Measurements from ENCODE around the gene SAMD4A. TPM values are rescaled to one million over a fixed set of nuclear protein-coding genes. Genes with fewer than 3 reads are reported as not detected.

The SAMD4A gene
- total and polyA plus RNA-seq, 8 donors, result 2.5 to 67.4 (median 15.9) TPM

DNA sequence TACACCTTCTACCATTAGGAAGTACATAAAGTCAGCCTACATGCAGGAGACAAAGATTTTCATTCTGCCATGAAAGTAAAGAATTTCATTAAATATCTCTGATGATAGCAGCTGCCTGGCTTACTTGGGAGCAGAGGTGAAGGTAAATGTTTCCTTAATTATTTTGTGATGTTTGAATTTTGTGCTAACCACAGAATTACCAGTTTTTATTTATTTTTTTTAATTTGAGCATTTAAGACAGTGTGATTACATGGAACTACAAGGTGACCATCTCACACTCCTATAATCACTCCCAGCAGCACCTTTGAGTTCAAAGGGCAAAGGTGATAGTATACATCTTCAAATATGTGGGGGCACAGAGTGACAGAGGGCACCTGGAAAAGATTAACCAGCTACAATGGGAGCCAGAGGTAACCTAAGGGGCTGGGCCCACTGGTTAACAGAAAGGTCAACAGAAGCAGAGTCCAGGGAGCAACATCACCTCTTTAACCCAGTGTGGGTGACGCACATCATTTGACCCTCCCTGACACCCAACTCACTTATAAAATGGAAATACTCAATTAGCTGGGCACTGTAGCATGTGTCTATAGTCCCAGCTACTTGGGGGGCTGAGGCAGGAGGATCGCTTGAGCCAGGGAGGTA lies 270.7 kb downstream of the SAMD4A start:
- Histone ChIP-seq H3K4me1 (no peaks in the 10 kb centered on the region), H3K4me3 (no peak overlapping the region), H3K9me3 (no peaks in the 10 kb centered on the region), H3K27me3 (no peaks in the 10 kb centered on the region), H3K36me3 (peaks cover 0 to 9% (median 2%) of the 10 kb centered on the region in 4 donors), H3K27ac (no peak overlapping the region)
- TF ChIP-seq EP300 (IDR thresholded peaks at IDR 0.05), result no peak
- no peak for TF ChIP-seq POLR2A (IDR thresholded peaks at IDR 0.05)
- no peak for TF ChIP-seq POLR2AphosphoS5 (IDR thresholded peaks at IDR 0.05)
- TF ChIP-seq, protein P1, sequence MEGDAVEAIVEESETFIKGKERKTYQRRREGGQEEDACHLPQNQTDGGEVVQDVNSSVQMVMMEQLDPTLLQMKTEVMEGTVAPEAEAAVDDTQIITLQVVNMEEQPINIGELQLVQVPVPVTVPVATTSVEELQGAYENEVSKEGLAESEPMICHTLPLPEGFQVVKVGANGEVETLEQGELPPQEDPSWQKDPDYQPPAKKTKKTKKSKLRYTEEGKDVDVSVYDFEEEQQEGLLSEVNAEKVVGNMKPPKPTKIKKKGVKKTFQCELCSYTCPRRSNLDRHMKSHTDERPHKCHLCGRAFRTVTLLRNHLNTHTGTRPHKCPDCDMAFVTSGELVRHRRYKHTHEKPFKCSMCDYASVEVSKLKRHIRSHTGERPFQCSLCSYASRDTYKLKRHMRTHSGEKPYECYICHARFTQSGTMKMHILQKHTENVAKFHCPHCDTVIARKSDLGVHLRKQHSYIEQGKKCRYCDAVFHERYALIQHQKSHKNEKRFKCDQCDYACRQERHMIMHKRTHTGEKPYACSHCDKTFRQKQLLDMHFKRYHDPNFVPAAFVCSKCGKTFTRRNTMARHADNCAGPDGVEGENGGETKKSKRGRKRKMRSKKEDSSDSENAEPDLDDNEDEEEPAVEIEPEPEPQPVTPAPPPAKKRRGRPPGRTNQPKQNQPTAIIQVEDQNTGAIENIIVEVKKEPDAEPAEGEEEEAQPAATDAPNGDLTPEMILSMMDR (IDR thresholded peaks at IDR 0.05), result no peak
- 85 to 95% (median 93%) methylated on average over 2 of the region's 2 CpGs for WGBS, 5 donors
- intact Hi-C loops (cut with DNase I; ENCODE audit: low total_unique reads), result no loop called here
- DNase-seq, result no peak

DNA sequence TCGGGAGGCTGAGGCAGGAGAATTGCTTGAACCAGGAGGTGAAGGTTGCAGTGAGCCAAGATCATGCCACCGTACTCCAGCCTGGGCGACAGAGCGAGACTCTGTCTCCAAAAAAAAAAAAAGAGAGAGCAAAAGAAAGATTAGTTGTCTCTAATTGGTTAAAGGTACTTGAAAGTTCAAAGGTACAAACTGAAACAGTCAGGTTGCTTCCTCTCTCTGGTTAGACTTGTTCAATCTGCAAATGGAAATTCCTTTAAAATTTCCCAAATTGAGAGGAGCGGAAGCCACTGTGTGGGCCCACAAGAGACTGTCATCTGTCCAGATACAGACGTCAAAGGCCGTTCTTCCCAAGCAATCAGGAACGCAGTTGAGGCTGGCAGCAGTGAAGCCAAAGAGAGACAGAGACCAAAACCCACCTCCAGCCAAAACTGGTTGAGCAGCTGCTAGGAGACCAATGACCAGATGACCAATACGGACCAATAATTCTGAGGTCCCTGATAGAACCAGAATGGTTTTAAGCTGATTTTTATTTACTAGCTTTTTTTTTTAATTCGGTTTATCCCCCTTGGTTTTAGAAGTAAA lies 272.1 kb downstream of the SAMD4A start:
- WGBS, 5 donors, result 89 to 97% (median 93%) methylated on average over 10 of the region's 10 CpGs
- intact Hi-C loops (cut with DNase I; ENCODE audit: low total_unique reads), result no loop called here

DNA sequence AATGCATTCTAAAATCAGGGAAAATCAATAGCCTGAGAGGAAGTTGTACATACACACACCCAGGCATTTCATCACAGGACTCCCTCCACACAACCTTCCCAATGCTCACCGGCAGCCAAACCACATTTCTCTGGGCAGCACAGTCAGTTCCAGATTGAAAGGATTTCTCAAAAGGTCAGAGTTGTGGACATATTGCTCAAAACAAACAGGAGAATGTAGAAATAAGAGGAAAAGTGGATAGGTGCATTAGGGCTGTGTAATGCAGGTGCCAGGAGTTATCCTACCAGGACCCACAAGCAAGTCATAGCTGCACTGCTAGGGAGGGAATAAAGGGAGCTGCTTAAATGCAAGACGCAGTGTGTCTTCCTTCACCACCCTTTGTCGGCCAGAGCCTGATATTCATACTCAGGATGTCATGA lies 272.8 kb downstream of the SAMD4A start:
- Histone ChIP-seq H3K4me3 (no peak overlapping the region), H3K36me3 (peaks cover 0 to 9% (median 2%) of the 10 kb centered on the region in 4 donors), H3K4me1 (no peaks in the 10 kb centered on the region), H3K27me3 (no peaks in the 10 kb centered on the region), H3K9me3 (no peaks in the 10 kb centered on the region), H3K27ac (no peak overlapping the region)
- no peak for DNase-seq
- TF ChIP-seq EP300 (IDR thresholded peaks at IDR 0.05), result no peak
- peak in 1 of 3 donors; percentile 7 for TF ChIP-seq POLR2AphosphoS5 (IDR thresholded peaks at IDR 0.05)
- intact Hi-C loops (cut with DNase I; ENCODE audit: low total_unique reads), result no loop called here
- 58 to 71% (median 59%) methylated on average over 3 of the region's 3 CpGs for WGBS, 5 donors

More for the DNA sequence above, 272.1 kb downstream of the SAMD4A start:
- Histone ChIP-seq H3K27ac (no peak overlapping the region), H3K4me1 (no peaks in the 10 kb centered on the region), H3K9me3 (no peaks in the 10 kb centered on the region), H3K36me3 (peaks cover 0 to 9% (median 2%) of the 10 kb centered on the region in 4 donors), H3K27me3 (no peaks in the 10 kb centered on the region), H3K4me3 (no peak overlapping the region)
- TF ChIP-seq POLR2AphosphoS5 (IDR thresholded peaks at IDR 0.05), result no peak
- no peak for DNase-seq

DNA sequence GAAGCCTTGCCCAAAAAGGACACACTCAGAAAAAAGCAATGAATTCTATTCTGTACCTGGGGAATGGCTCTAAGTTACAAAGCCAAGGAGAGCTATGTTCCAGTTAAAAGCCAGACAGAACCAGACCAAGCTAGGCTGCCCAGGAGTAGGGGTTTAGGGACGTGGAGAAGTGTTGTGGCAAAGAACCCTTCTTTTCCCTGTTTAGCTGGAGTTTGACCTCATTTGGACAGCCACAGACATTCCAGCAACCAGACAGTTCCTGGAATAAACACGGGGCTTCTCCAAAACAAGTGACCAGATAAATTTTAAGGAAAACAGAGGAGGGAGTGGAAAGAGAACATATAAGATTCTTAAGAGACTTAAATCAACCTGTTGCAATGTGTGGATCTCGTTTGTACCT lies 273.4 kb downstream of the SAMD4A start:
- Histone ChIP-seq H3K4me1 (no peaks in the 10 kb centered on the region), H3K9me3 (no peaks in the 10 kb centered on the region), H3K4me3 (no peak overlapping the region), H3K27me3 (no peaks in the 10 kb centered on the region), H3K27ac (no peak overlapping the region), H3K36me3 (peaks cover 0 to 9% (median 2%) of the 10 kb centered on the region in 4 donors)
- 75 to 80% (median 76%) methylated on average over 3 of the region's 3 CpGs for WGBS, 5 donors
- no peak for TF ChIP-seq POLR2A (IDR thresholded peaks at IDR 0.05)
- TF ChIP-seq, protein P1 (IDR thresholded peaks at IDR 0.05), result no peak
- no peak for TF ChIP-seq EP300 (IDR thresholded peaks at IDR 0.05)
- no peak for TF ChIP-seq POLR2AphosphoS5 (IDR thresholded peaks at IDR 0.05)
- no peak for DNase-seq
- intact Hi-C loops (cut with DNase I; ENCODE audit: low total_unique reads), result no loop called here

DNA sequence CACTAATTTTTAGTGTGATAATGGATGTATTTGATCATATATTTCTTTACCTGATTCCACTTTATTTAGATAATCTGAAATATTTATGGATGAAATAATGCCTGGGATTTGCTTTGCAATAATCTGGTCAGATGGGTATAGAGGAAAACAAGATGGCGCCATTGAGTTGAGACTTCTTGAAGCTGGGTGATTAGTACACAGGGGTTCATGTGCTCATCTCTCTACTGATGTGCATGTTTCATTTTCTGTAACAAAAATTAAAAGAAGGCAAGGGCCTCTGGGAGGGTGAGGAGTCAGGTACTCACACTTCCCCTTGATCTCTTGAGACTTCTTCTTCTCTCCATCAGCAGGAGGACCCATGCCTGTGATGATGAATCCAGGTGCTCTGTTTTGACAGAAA lies 273.9 kb downstream of the SAMD4A start:
- no peak for DNase-seq
- Histone ChIP-seq H3K9me3 (no peaks in the 10 kb centered on the region), H3K27me3 (no peaks in the 10 kb centered on the region), H3K4me3 (no peak overlapping the region), H3K36me3 (peaks cover 0 to 9% (median 2%) of the 10 kb centered on the region in 4 donors), H3K4me1 (no peaks in the 10 kb centered on the region), H3K27ac (no peak overlapping the region)
- intact Hi-C loops (cut with DNase I; ENCODE audit: low total_unique reads), result no loop called here
- WGBS, 5 donors, result 93 to 100% (median 99%) methylated on average over 1 of the region's 1 CpG
- TF ChIP-seq EP300 (IDR thresholded peaks at IDR 0.05) (no peak), POLR2AphosphoS5 (IDR thresholded peaks at IDR 0.05) (no peak), POLR2A (IDR thresholded peaks at IDR 0.05) (no peak)
- TF ChIP-seq, protein P1 (IDR thresholded peaks at IDR 0.05), result no peak

Other genes with a start within 250 kb of the SAMD4A start
- 1 to 10 TPM in 3 of 5 donors, not detected in 2; 1.8 to 7.0 (median 5.5) TPM for gene CDKN3, start 170.1 kb upstream of the SAMD4A start, total RNA-seq
- 10 to 100 TPM in 2 of 3 donors, 1 to 10 TPM in 1; 3.7 to 20.8 (median 14.4) TPM for gene CDKN3, start 170.1 kb upstream of the SAMD4A start, polyA plus RNA-seq
- gene CNIH1, start 125.8 kb upstream of the SAMD4A start, total RNA-seq, result 10 to 100 TPM in 3 of 5 donors, 1 to 10 TPM in 2; 4.7 to 46.4 (median 19.4) TPM
- 10 to 100 TPM; 63.3 to 78.5 (median 67.3) TPM for gene CNIH1, start 125.8 kb upstream of the SAMD4A start, polyA plus RNA-seq
- 100 to 1,000 TPM in 1 of 5 donors, 10 to 100 TPM in 3, 1 to 10 TPM in 1; 4.1 to 101 (median 31.0) TPM for gene GMFB, start 78.1 kb upstream of the SAMD4A start, total RNA-seq
- 10 to 100 TPM in 2 of 3 donors, 1 to 10 TPM in 1; 8.7 to 31.2 (median 27.4) TPM for gene GMFB, start 78.1 kb upstream of the SAMD4A start, polyA plus RNA-seq
- 10 to 100 TPM in 4 of 5 donors, 1 to 10 TPM in 1; 8.0 to 30.9 (median 19.1) TPM for gene CGRRF1, start 57.2 kb upstream of the SAMD4A start, total RNA-seq
- 10 to 100 TPM; 11.0 to 13.6 (median 11.0) TPM for gene CGRRF1, start 57.2 kb upstream of the SAMD4A start, polyA plus RNA-seq

Measured in stomach (tissue), 9 donors.